PC-3 (cell line): ENCODE results near the gene KIAA2012.

Experiments
- CTCF ChIP-seq: fragments of 300-600 bp; sonication (generic); conservative IDR thresholded peaks from 2 replicates; pipeline ENCODE4 v1.5.1; 2017; ENCODE audit warnings: antibody characterized with exemption, low read depth, mild to moderate bottlenecking, low read length
- EZH2 ChIP-seq: fragments of 300-600 bp; sonication (generic); IDR thresholded peaks from one replicate; pipeline ENCODE4 v1.6.1; 2017; ENCODE audit warnings: antibody characterized with exemption, mild to moderate bottlenecking, low read length; ENCODE audit not compliant: unreplicated experiment
- EZH2phosphoT487 ChIP-seq: fragments of 300-600 bp; sonication (generic); IDR thresholded peaks from 2 replicates; pipeline ENCODE4 v1.6.1; 2018; ENCODE audit warnings: mild to moderate bottlenecking, antibody characterized with exemption, low read length, borderline replicate concordance

DNA sequence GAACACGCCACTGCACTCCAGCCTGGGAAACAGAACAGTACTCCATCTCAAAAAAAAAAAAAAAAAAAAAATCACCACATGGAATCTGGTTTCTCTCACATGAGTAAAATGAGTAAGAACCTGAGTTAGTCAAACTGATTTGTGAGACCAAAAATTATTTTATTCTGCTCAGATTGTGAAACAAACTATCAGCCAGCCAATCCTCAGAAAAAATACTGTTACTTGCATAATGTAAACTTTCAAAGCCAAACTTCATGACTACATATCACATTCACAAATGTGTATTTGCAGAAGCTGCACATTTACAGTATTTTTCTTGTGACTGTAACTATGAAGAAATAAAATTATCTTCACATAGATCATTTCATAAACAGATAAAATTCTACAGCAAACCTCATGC is 142.1 kb downstream of the KIAA2012 start:
- TF ChIP-seq CTCF (no peak), EZH2 (no peak), EZH2phosphoT487 (no peak)
